A673 (cell line): ENCODE results near the gene GRIK4. TPM values are rescaled to one million over a fixed set of nuclear protein-coding genes. Genes with fewer than 3 reads are reported as not detected.

ENCODE experiments used
- BruUV-seq: library from RNA; stranded (reverse); fragments of 400-500 nt; replicated peaks from 2 replicates; lab custom pipeline; 2021; lab: Mats Ljungman, UMichigan
- CTCF ChIA-PET: fragments of 300-600 bp; sonication (Branson Sonifier 250); formaldehyde crosslinking; loops from one replicate; lab custom pipeline; 2022; ENCODE audit warnings: antibody characterized with exemption; lab: Charles Lee
- POLR2A ChIA-PET: fragments of 300-600 bp; sonication (Branson Sonifier 250); formaldehyde crosslinking; loops from one replicate; lab custom pipeline; 2022; ENCODE audit warnings: antibody characterized with exemption; ENCODE audit not compliant: low non-redundant PET; lab: Charles Lee
- DNase-seq: peaks from one replicate; pipeline ENCODE4 v3.0.0-alpha.2; 2015; ENCODE audit warnings: low spot score
- H3K27ac ChIP-seq: fragments of 200-600 bp; sonication (generic); 2 replicates; pipeline ENCODE4 v1.5.1; 2016; ENCODE audit warnings: mixed run types, low read depth, mild to moderate bottlenecking, mixed read lengths, antibody characterized with exemption, low read length; ENCODE audit not compliant: poor library complexity, severe bottlenecking
- H3K27me3 ChIP-seq: fragments of 200-600 bp; sonication (generic); replicated peaks from 2 replicates; pipeline ENCODE4 v1.6.1; 2017; ENCODE audit warnings: mixed run types, low read depth, mild to moderate bottlenecking, mixed read lengths, antibody characterized with exemption, low read length; ENCODE audit not compliant: insufficient read depth, poor library complexity
- H3K36me3 ChIP-seq: fragments of 200-600 bp; sonication (generic); 2 replicates; pipeline ENCODE4 v1.6.1; 2016; ENCODE audit warnings: mixed run types, mild to moderate bottlenecking, mixed read lengths, antibody characterized with exemption, low read length; ENCODE audit not compliant: insufficient read depth, poor library complexity, severe bottlenecking
- H3K4me1 ChIP-seq: fragments of 200-600 bp; sonication (generic); 2 replicates; pipeline ENCODE4 v1.6.1; 2017; ENCODE audit warnings: mixed run types, mild to moderate bottlenecking, mixed read lengths, antibody characterized with exemption, low read length; ENCODE audit not compliant: insufficient read depth, poor library complexity, severe bottlenecking
- H3K4me3 ChIP-seq: fragments of 200-600 bp; sonication (generic); 2 replicates; pipeline ENCODE4 v1.5.1; 2016; ENCODE audit warnings: low read depth, mixed run types, mild to moderate bottlenecking, mixed read lengths, low read length; ENCODE audit not compliant: poor library complexity, severe bottlenecking
- H3K9me3 ChIP-seq: fragments of 200-600 bp; sonication (generic); 2 replicates; pipeline ENCODE4 v1.6.1; 2016; ENCODE audit warnings: mixed run types, low read depth, mild to moderate bottlenecking, mixed read lengths, antibody characterized with exemption, low read length; ENCODE audit not compliant: poor library complexity, severe bottlenecking
- EZH2 ChIP-seq: fragments of 200-600 bp; sonication (generic); IDR thresholded peaks from 2 replicates; pipeline ENCODE4 v1.6.1; 2017; ENCODE audit warnings: borderline replicate concordance, low read depth, mild to moderate bottlenecking, mixed read lengths, antibody characterized with exemption, low read length; ENCODE audit not compliant: poor library complexity, severe bottlenecking
- intact Hi-C: fragments of 100-400 bp; cut with micrococcal nuclease; formaldehyde crosslinking; loops from one replicate; pipeline ENCODE4 v1.10.0; 2022; ENCODE audit not compliant: unreplicated experiment
- total RNA-seq: library from RNA; stranded (reverse); gene quantifications from 2 replicates; pipeline ENCODE4 v1.2.3, GENCODE V29; 2021
- TF ChIP-seq, protein P1 (sequence below): fragments of 300-800, 200-600 bp; sonication (generic); conservative IDR thresholded peaks from 2 replicates; pipeline ENCODE4 v1.5.1; 2017; ENCODE audit warnings: low read depth, mild to moderate bottlenecking, antibody characterized with exemption, low read length, moderate library complexity, mixed read lengths

The GRIK4 gene
- total RNA-seq, 1 experiment from 2014 or later = not detected

DNA sequence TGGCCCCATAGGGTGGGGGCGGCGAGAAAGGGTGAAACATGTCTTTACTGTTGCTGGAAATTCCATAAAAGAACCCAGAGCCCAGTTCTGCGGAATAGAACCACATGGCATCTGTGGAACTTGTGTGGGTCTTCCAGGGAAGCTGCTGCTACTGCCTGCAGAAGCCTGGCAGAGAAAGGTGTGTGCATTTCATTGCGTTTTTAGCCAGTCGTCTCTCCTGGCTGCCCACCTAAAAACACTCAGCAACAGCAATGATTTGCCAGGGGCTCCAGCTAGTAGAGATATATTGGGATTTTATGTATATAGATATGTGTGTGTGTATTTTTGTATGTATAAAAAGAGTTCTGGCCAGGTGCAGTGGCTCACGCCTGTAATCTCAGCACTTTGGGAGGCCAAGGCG lies 385.1 kb downstream of the GRIK4 start:
- peaks cover 24% of the 10 kb centered on the region for H3K27me3 ChIP-seq
- no peak overlapping the region for H3K4me3 ChIP-seq
- no peaks in the 10 kb centered on the region for H3K9me3 ChIP-seq
- ChIA-PET POLR2A (no interaction called here), CTCF (no interaction called here)
- BruUV-seq = no TSS peak
- H3K27ac ChIP-seq = no peak overlapping the region
- DNase-seq = no peak
- TF ChIP-seq, protein P1, sequence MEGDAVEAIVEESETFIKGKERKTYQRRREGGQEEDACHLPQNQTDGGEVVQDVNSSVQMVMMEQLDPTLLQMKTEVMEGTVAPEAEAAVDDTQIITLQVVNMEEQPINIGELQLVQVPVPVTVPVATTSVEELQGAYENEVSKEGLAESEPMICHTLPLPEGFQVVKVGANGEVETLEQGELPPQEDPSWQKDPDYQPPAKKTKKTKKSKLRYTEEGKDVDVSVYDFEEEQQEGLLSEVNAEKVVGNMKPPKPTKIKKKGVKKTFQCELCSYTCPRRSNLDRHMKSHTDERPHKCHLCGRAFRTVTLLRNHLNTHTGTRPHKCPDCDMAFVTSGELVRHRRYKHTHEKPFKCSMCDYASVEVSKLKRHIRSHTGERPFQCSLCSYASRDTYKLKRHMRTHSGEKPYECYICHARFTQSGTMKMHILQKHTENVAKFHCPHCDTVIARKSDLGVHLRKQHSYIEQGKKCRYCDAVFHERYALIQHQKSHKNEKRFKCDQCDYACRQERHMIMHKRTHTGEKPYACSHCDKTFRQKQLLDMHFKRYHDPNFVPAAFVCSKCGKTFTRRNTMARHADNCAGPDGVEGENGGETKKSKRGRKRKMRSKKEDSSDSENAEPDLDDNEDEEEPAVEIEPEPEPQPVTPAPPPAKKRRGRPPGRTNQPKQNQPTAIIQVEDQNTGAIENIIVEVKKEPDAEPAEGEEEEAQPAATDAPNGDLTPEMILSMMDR = no peak
- no peak for TF ChIP-seq EZH2
- no peaks in the 10 kb centered on the region for H3K36me3 ChIP-seq
- no peaks in the 10 kb centered on the region for H3K4me1 ChIP-seq
- intact Hi-C loops = no loop called here

DNA sequence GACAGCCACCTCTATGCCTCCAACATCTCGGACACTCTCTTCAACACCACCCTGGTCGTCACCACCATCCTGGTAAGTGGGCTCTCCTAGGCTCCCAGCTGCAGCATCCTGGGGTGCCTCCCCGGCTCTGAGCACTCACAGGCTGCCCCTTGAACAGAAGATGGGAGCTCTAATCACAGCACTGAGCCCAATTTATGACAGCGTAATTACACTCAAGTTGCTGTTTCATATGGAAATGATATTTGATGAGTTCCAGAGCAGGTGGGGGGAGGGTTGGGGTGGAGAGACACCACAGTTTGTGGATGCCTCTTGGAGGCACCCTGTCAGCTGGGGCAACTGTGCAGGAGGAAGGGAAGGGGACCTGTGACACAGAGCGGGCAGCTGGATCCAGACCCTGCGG lies 387.0 kb downstream of the GRIK4 start:
- CTCF ChIA-PET = no interaction called here
- intact Hi-C loops = no loop called here

GRCh38 chr11:120899720-120900119 lies 388.2 kb downstream of the GRIK4 start:
- no peak for DNase-seq
- ChIA-PET POLR2A (no interaction called here), CTCF (no interaction called here)
- H3K27ac ChIP-seq = no peak overlapping the region
- H3K27me3 ChIP-seq = peaks cover 26% of the 10 kb centered on the region
- H3K36me3 ChIP-seq = no peaks in the 10 kb centered on the region
- H3K4me1 ChIP-seq = no peaks in the 10 kb centered on the region
- intact Hi-C loops = no loop called here
- TF ChIP-seq EZH2 = no peak
- TF ChIP-seq, protein P1 = no peak
- H3K4me3 ChIP-seq = no peak overlapping the region
- no TSS peak for BruUV-seq
- H3K9me3 ChIP-seq = no peaks in the 10 kb centered on the region

More for the DNA sequence above, 387.0 kb downstream of the GRIK4 start:
- DNase-seq = no peak
- Histone ChIP-seq H3K36me3 (no peaks in the 10 kb centered on the region), H3K4me1 (no peaks in the 10 kb centered on the region), H3K27ac (no peak overlapping the region), H3K9me3 (no peaks in the 10 kb centered on the region), H3K4me3 (no peak overlapping the region), H3K27me3 (peaks cover 28% of the 10 kb centered on the region)
- POLR2A ChIA-PET = no interaction called here
- no peak for TF ChIP-seq EZH2
- TF ChIP-seq, protein P1 = no peak
- BruUV-seq = no TSS peak
